ENCODE results near the gene DNLZ.

The DNLZ gene

GRCh38 chr9:136379401-136379800 is 15.9 kb upstream of the DNLZ start:
- Histone ChIP-seq H3K27me3 (ENCODE audit: control insufficient read depth, insufficient read depth, low read length) (no peaks in the 10 kb centered on the region), H3K36me3 (ENCODE audit: control insufficient read depth, insufficient read depth, low read length) (peaks cover 8% of the 10 kb centered on the region)

GRCh38 chr9:136379003-136379287 is 15.4 kb upstream of the DNLZ start:
- Histone ChIP-seq H3K4me3 (ENCODE audit: low read length) (no peak overlapping the region), H3K4me1 (ENCODE audit: control insufficient read depth, insufficient read depth, low read length) (no peaks in the 10 kb centered on the region), H3K36me3 (ENCODE audit: control insufficient read depth, insufficient read depth, low read length) (peaks cover 8% of the 10 kb centered on the region), H3K27ac (ENCODE audit: low read depth, low read length) (no peak overlapping the region), H3K9ac (ENCODE audit: low read length) (no peak overlapping the region), H3K27me3 (ENCODE audit: control insufficient read depth, insufficient read depth, low read length) (no peaks in the 10 kb centered on the region)

More at GRCh38 chr9:136379401-136379800, 15.9 kb upstream of the DNLZ start:
- Histone ChIP-seq H3K4me1 (ENCODE audit: control insufficient read depth, insufficient read depth, low read length) (no peaks in the 10 kb centered on the region), H3K4me3 (ENCODE audit: low read length) (no peak overlapping the region), H3K9ac (ENCODE audit: low read length) (no peak overlapping the region), H3K27ac (ENCODE audit: low read depth, low read length) (no peak overlapping the region)

GRCh38 chr9:136378170-136379002 is 14.8 kb upstream of the DNLZ start:
- Histone ChIP-seq H3K36me3 (ENCODE audit: control insufficient read depth, insufficient read depth, low read length) (peaks cover 8% of the 10 kb centered on the region), H3K4me1 (ENCODE audit: control insufficient read depth, insufficient read depth, low read length) (no peaks in the 10 kb centered on the region), H3K27ac (ENCODE audit: low read depth, low read length) (no peak overlapping the region), H3K4me3 (ENCODE audit: low read length) (no peak overlapping the region), H3K9ac (ENCODE audit: low read length) (no peak overlapping the region), H3K27me3 (ENCODE audit: control insufficient read depth, insufficient read depth, low read length) (no peaks in the 10 kb centered on the region)

- Histone ChIP-seq H3K4me1 (ENCODE audit: control insufficient read depth, insufficient read depth, low read length) (peaks cover 2% of the 10 kb centered on the region), H3K4me3 (ENCODE audit: low read length) (no peak overlapping the region), H3K36me3 (ENCODE audit: control insufficient read depth, insufficient read depth, low read length) (peaks cover 7% of the 10 kb centered on the region), H3K27ac (ENCODE audit: low read depth, low read length) (no peak overlapping the region), H3K9ac (ENCODE audit: low read length) (no peak overlapping the region), H3K27me3 (ENCODE audit: control insufficient read depth, insufficient read depth, low read length) (no peaks in the 10 kb centered on the region)
Measured at GRCh38 chr9:136377341-136378169, 14.0 kb upstream of the DNLZ start.

- Histone ChIP-seq H3K4me1 (ENCODE audit: control insufficient read depth, insufficient read depth, low read length) (peaks cover 2% of the 10 kb centered on the region), H3K4me3 (ENCODE audit: low read length) (no peak overlapping the region), H3K27me3 (ENCODE audit: control insufficient read depth, insufficient read depth, low read length) (no peaks in the 10 kb centered on the region), H3K36me3 (ENCODE audit: control insufficient read depth, insufficient read depth, low read length) (no peaks in the 10 kb centered on the region), H3K9ac (ENCODE audit: low read length) (no peak overlapping the region), H3K27ac (ENCODE audit: low read depth, low read length) (no peak overlapping the region)
Measured at GRCh38 chr9:136376457-136376856, 12.9 kb upstream of the DNLZ start.

GRCh38 chr9:136375096-136375495 is 11.6 kb upstream of the DNLZ start:
- Histone ChIP-seq H3K4me3 (ENCODE audit: low read length) (no peak overlapping the region), H3K36me3 (ENCODE audit: control insufficient read depth, insufficient read depth, low read length) (no peaks in the 10 kb centered on the region), H3K27ac (ENCODE audit: low read depth, low read length) (no peak overlapping the region), H3K4me1 (ENCODE audit: control insufficient read depth, insufficient read depth, low read length) (peaks cover 2% of the 10 kb centered on the region), H3K9ac (ENCODE audit: low read length) (no peak overlapping the region), H3K27me3 (ENCODE audit: control insufficient read depth, insufficient read depth, low read length) (no peaks in the 10 kb centered on the region)

GRCh38 chr9:136374183-136374575 is 10.6 kb upstream of the DNLZ start:
- Histone ChIP-seq H3K27me3 (ENCODE audit: control insufficient read depth, insufficient read depth, low read length) (no peaks in the 10 kb centered on the region), H3K4me3 (ENCODE audit: low read length) (no peak overlapping the region), H3K9ac (ENCODE audit: low read length) (no peak overlapping the region), H3K27ac (ENCODE audit: low read depth, low read length) (no peak overlapping the region), H3K36me3 (ENCODE audit: control insufficient read depth, insufficient read depth, low read length) (no peaks in the 10 kb centered on the region), H3K4me1 (ENCODE audit: control insufficient read depth, insufficient read depth, low read length) (peaks cover 2% of the 10 kb centered on the region)

GRCh38 chr9:136373300-136374182 is 10.0 kb upstream of the DNLZ start, which contains the start of gene CARD9:
CARD9 (minus strand) TSS chr9:136373669; CDS start chr9:136372078, 1,591 bp downstream.
- no peak within 1 kb of the TSS for H3K9ac ChIP-seq (ENCODE audit: low read length)
- H3K4me1 ChIP-seq (ENCODE audit: control insufficient read depth, insufficient read depth, low read length): peaks cover 2% of the 10 kb centered on the region
- no peaks in the 10 kb centered on the region for H3K36me3 ChIP-seq (ENCODE audit: control insufficient read depth, insufficient read depth, low read length)
- no peak within 1 kb of the TSS for H3K27ac ChIP-seq (ENCODE audit: low read depth, low read length)
- H3K4me3 ChIP-seq (ENCODE audit: low read length): peak within 1 kb of the TSS; percentile 5
- no peaks in the 10 kb centered on the region for H3K27me3 ChIP-seq (ENCODE audit: control insufficient read depth, insufficient read depth, low read length)

- H3K27ac ChIP-seq (ENCODE audit: low read depth, low read length): no peak overlapping the region
- no peaks in the 10 kb centered on the region for H3K36me3 ChIP-seq (ENCODE audit: control insufficient read depth, insufficient read depth, low read length)
- no peaks in the 10 kb centered on the region for H3K27me3 ChIP-seq (ENCODE audit: control insufficient read depth, insufficient read depth, low read length)
- peaks cover 2% of the 10 kb centered on the region for H3K4me1 ChIP-seq (ENCODE audit: control insufficient read depth, insufficient read depth, low read length)
- no peak overlapping the region for H3K9ac ChIP-seq (ENCODE audit: low read length)
- peak overlapping the region; percentile 5 for H3K4me3 ChIP-seq (ENCODE audit: low read length)
Measured at GRCh38 chr9:136372561-136373299, 9.2 kb upstream of the DNLZ start.

GRCh38 chr9:136372006-136372405 is 8.5 kb upstream of the DNLZ start:
- H3K4me1 ChIP-seq (ENCODE audit: control insufficient read depth, insufficient read depth, low read length): peaks cover 2% of the 10 kb centered on the region
- no peaks in the 10 kb centered on the region for H3K36me3 ChIP-seq (ENCODE audit: control insufficient read depth, insufficient read depth, low read length)
- H3K27ac ChIP-seq (ENCODE audit: low read depth, low read length): no peak overlapping the region
- no peak overlapping the region for H3K4me3 ChIP-seq (ENCODE audit: low read length)
- no peaks in the 10 kb centered on the region for H3K27me3 ChIP-seq (ENCODE audit: control insufficient read depth, insufficient read depth, low read length)
- H3K9ac ChIP-seq (ENCODE audit: low read length): no peak overlapping the region

- H3K36me3 ChIP-seq (ENCODE audit: control insufficient read depth, insufficient read depth, low read length): no peaks in the 10 kb centered on the region
- peaks cover 2% of the 10 kb centered on the region for H3K4me1 ChIP-seq (ENCODE audit: control insufficient read depth, insufficient read depth, low read length)
- H3K27me3 ChIP-seq (ENCODE audit: control insufficient read depth, insufficient read depth, low read length): no peaks in the 10 kb centered on the region
- H3K4me3 ChIP-seq (ENCODE audit: low read length): no peak overlapping the region
- no peak overlapping the region for H3K27ac ChIP-seq (ENCODE audit: low read depth, low read length)
- no peak overlapping the region for H3K9ac ChIP-seq (ENCODE audit: low read length)
Measured at GRCh38 chr9:136371533-136371880, 8.0 kb upstream of the DNLZ start.
